Activated T-cell treated with anti-CD3 and anti-CD28 coated beads for 24 hours (primary cell): ENCODE results near the gene KREMEN1.
"Not testable (repeated sequence)": the region's sequence is repeated elsewhere in the genome, so short reads cannot be mapped to it uniquely, and the experiment has no call there.

Source experiments
- DNase-seq: peaks from one replicate; pipeline ENCODE4 v3.0.0-alpha.2; 2020; ENCODE audit warnings: low read depth

The KREMEN1 gene

GRCh38 chr22:29078036-29078868 is 5.4 kb downstream of the KREMEN1 start:
- no peak for DNase-seq

DNA sequence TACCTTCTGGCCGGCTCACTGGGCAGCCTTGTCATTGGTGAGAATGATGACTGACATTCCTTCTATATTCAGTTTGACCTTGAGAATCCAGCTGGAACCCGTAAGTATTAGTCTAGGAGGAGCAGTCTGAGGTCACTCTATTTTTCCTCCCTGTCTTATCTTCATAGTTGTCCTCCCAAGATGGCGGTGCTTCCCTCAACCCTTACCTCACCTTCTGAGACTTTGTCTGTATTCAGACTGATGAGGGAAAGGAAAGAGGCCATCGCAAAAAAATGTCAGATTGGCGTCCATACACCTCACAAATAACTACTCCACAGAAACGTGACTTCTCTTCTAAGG is 6.0 kb downstream of the KREMEN1 start:
- DNase-seq = no peak

- no peak for DNase-seq
Measured at GRCh38 chr22:29079218-29079901, 6.5 kb downstream of the KREMEN1 start.

DNA sequence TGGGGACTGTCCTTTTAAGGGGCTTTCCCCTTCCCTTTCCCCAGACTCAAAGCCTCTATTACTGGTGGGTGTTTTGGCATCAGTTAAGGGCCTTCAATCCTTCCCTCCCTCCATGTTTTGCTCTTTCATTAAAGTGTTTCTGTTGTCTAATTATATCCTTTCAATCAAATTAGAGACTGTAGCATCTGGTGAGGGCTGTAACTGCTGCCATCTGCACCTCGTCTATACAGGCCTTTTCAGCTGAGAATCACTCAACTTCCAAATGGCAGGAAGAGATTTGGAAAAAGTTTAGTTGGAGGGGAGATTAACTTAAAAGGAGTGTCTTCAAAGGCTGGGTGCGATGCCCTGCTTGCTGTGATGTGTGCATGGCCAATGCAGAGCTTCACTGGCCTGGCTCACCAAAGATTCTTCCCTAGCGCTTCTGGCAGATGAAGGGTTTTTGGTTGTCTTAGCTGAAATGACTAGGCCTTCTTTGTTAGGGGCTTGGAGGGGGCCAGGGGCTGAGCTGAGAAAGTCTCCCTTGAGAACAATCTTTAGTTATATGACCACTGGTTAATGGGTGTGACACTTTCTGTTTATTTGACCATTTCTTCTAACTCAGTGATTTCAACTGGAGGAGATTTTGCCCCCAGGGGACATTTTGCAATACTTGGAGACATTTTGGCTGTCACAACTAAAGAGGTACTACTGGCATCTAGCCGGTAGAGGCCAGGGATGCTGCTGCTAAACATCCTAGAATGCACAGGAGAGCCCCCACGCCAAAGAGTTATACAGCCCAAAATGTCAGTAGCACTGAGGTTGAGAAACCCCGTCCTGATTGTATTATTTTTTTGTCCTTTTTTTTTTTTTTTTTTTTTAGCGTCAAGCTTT is 7.5 kb downstream of the KREMEN1 start:
- DNase-seq = no peak

GRCh38 chr22:29081517-29082236 is 8.8 kb downstream of the KREMEN1 start:
- DNase-seq = no peak

GRCh38 chr22:29082826-29083545 is 10.2 kb downstream of the KREMEN1 start:
- DNase-seq = no peak

- not testable (repeated sequence) for DNase-seq
Measured at GRCh38 chr22:29083576-29083932, 10.7 kb downstream of the KREMEN1 start.

- DNase-seq = no peak
Measured at GRCh38 chr22:29083933-29084591, 11.2 kb downstream of the KREMEN1 start.

GRCh38 chr22:29087012-29087411 is 14.2 kb downstream of the KREMEN1 start:
- DNase-seq = no peak

- no peak for DNase-seq
Measured at GRCh38 chr22:29088809-29089208, 16.0 kb downstream of the KREMEN1 start.

- DNase-seq = no peak
Measured at GRCh38 chr22:29089507-29089906, 16.7 kb downstream of the KREMEN1 start.

GRCh38 chr22:29090039-29090438 is 17.2 kb downstream of the KREMEN1 start:
- no peak for DNase-seq

DNA sequence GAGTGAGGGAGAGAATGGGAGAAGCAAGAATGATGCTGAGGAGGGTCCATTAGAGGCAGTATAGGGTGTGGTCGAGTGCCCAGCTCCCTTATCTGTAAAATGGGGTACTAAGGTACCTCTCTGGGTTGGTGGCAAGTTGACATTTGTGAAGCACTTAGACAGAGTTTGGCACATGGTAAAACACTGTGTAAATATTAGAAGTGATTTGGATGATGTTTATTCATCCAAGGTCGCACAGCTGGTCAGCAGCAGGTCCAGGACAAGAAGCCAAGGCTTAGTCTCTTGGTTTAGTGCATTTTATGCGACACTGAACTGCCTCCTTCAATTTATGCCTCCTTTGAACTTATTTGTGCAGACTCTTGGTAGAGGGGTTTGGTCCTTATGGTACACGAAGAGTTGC is 19.4 kb downstream of the KREMEN1 start:
- DNase-seq = no peak

DNA sequence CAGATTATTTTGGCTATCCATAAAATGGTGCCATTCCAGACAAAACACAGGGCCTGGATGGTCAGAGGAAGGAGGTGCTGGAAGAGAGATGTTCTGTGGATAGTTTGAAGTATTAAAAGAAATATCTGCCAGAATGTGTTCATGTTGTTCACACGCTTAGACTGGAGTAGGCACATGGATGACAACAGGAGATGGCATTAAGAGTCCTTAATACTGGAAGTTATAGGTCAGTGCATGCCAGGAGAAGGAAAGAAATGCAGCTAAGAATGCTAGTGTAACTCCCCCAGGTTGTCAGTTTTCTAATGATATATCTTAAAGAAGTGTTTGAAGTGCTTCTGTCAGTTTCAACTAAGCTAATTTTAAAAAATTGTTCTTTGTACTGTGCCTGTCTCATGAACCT is 20.2 kb downstream of the KREMEN1 start:
- DNase-seq = no peak

DNA sequence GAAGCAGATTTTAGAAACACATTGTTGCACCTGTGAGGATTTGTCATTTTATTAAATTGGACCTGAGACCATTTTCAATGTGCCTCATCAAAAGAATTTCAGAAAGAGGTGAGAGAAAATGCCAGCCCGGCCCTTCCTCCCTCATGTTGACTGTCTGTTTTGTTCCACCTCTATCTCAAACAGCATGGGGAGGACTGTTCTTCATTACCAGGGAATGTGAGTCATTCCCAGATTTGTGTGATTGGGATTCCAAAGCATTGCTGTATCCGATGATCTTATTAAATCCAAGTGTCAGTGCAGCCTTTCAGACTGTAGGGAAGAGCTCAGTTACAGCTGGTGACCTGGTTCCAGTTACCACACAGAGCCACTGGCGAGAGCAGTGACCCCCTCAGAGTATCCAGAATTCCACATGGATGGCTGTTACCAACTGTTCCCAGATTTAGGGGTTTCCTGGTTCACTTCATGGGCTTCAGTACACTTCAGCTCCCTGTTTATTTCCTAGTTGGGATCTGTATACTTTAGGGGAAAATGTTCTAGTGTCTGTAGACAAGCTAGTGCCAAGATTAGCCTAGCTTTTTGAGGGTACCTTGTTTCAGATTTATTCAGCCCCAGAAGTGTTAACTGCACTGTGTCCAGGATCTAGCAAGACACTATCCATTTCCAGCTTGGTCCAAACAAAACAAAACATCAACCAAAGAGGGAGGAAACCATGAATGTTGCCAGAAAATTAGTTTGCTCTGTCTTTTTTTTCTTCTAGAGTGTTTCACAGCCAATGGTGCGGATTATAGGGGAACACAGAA is 20.9 kb downstream of the KREMEN1 start:
- DNase-seq = no peak

DNA sequence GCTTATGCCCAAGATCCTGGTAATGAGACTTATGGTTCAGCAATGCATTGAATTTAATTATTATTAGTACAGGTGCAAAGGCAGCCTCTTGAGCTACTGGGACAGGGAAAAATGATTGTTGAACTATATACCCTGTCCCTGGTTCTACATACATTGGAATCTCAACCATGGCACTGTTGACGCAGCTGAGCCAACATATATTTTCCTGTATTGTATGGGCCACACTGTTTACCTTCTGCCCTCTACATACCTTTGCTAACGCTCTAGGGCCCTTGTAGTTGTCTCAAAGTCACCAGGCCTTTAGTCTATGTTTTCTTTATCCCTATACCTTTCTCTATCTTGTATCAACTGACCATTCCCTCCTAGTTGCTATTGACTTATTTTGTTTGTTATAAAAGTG is 22.6 kb downstream of the KREMEN1 start:
- DNase-seq = no peak

DNA sequence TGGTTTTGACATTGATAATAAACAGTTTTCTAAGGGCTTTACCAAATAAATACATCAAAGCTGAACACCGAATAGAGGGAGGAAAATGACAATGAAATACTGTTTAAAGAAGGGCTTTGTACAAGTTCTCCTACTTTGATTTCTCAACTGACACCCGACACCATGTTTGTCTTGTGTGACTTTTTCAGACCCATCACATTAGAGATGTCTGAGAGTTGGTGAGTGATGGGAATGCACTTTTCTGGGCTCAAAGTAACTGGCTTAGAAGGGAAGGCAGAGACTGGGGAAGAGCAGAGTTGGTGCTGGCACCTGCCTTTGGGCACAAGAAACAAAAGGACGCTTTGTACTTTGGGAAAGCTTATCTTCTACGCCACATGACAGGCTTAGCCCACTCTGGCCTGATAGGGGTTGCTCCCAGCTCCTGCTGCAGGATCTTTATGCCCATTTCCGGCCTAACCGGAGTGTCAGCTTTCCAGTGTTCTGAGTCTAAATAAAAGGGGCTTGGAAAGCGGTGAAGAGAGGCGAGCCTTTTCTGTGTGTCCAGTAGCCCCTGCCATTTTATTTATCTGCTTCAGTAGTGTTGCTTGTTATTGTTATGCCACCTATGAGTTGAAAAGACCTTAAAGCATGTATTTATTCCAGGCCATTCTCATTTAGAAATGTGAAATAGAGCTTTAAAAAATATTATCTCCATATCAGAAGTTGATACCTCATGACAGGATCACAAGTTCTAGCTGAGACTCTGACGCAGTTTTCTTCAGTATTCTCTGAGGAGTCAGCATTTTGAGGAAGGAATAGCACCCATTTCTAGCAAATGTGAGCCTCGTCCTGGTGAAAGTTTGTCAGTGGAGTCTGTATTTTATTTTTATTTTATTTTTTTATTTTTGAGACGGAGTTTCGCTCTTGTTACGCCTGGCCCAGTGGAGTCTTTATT is 24.2 kb downstream of the KREMEN1 start:
- DNase-seq = no peak

- DNase-seq = no peak
Measured at GRCh38 chr22:29098296-29098695, 25.5 kb downstream of the KREMEN1 start.

DNA sequence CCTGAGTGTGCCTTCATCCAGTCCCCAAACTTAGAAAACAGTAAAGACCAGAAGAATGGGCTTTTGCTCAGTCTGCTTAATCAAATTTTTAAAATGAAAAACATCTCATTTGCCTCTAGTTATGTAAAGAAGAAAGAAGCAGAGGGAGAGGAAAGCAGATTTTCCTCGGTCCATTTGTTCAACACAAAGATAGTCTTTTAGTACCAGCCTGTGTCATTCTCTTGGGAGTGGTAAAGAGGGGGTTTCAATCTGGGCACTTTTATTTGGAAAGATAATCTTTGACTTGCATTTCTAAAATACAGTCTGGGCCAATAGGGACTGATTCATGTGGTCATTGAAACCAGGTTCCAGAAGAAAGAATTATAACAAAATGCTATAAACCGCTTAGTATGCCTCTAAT is 29.5 kb downstream of the KREMEN1 start:
- no peak for DNase-seq
